Bronchial smooth muscle cell (primary cell): ENCODE data around the gene RAB6C. TPM values are rescaled to one million over a fixed set of nuclear protein-coding genes. Genes with fewer than 3 reads are reported as not detected.

Source experiments
- total RNA-seq: library from RNA; depleted of rRNA; stranded (reverse); fragments of >200 nt; gene quantifications from 2 replicates; pipeline ENCODE4 v1.2.1, GENCODE V29; 2014

RAB6C gene
- not detected in 2 replicates for total RNA-seq

GRCh38 chr2:129979629-129980155, at the start of gene RAB6C:
Gene RAB6C (plus strand): TSS chr2:129979666. CDS start chr2:129980116, 450 bp downstream.

Other genes starting within 250 kb of the RAB6C start
- gene POTEF, start 149.6 kb downstream of the RAB6C start, total RNA-seq = not detected in 2 replicates
- gene CCDC74B, start 165.4 kb downstream of the RAB6C start, total RNA-seq = 4.1 and 10.6 TPM in 2 replicates
- gene SMPD4, start 201.9 kb downstream of the RAB6C start, total RNA-seq = 7.3 and 9.1 TPM in 2 replicates
- 126 and 277 TPM in 2 replicates for gene MZT2B, start 202.6 kb downstream of the RAB6C start, total RNA-seq
- not detected in 2 replicates for gene TUBA3E, start 218.8 kb downstream of the RAB6C start, total RNA-seq